DMS114 treated with DMSO at 0.1 percent for 48 hours (cell line): ENCODE measurements around the gene SECTM1.
A peak's percentile ranks its signal among the peaks of the same experiment; 100 is the strongest.

Experiments
- DNase-seq: peaks from one replicate; lab custom pipeline; 2025; ENCODE audit not compliant: unreplicated experiment; lab: John Stamatoyannopoulos, UW

The SECTM1 gene

GRCh38 chr17:82282239-82283207, 51.0 kb downstream of the SECTM1 start:
- no peak for DNase-seq

- DNase-seq: no peak
Observed at GRCh38 chr17:82281502-82282238, 51.9 kb downstream of the SECTM1 start.

- DNase-seq: no peak
Observed at GRCh38 chr17:82281076-82281475, 52.5 kb downstream of the SECTM1 start.

- DNase-seq: no peak
Observed at GRCh38 chr17:82280537-82280936, 53.0 kb downstream of the SECTM1 start.

GRCh38 chr17:82278786-82279391, 54.7 kb downstream of the SECTM1 start:
- no peak for DNase-seq

GRCh38 chr17:82278308-82278707, 55.3 kb downstream of the SECTM1 start:
- no peak for DNase-seq

GRCh38 chr17:82277851-82278250, 55.7 kb downstream of the SECTM1 start:
- DNase-seq: no peak

- no peak for DNase-seq
Observed at GRCh38 chr17:82276938-82277337, 56.6 kb downstream of the SECTM1 start.

- DNase-seq: no peak
Observed at GRCh38 chr17:82275326-82275725, 58.2 kb downstream of the SECTM1 start.

GRCh38 chr17:82274134-82275020, 59.2 kb downstream of the SECTM1 start:
- no peak for DNase-seq

- DNase-seq: peak; percentile 59
Observed at GRCh38 chr17:82273327-82274133, 60.0 kb downstream of the SECTM1 start, which contains the start of gene CSNK1D. Gene CSNK1D (minus strand): TSS chr17:82273700. CDS start chr17:82273381, 319 bp downstream.

- DNase-seq: no peak
Observed at GRCh38 chr17:82272495-82273326, 60.9 kb downstream of the SECTM1 start.

- no peak for DNase-seq
Observed at GRCh38 chr17:82271401-82271800, 62.2 kb downstream of the SECTM1 start.
